Inflammatory macrophage treated with lipopolysaccharide for 1 hour (primary cell): ENCODE data around the gene CYP2D6.
A peak's percentile ranks its signal among the peaks of the same experiment; 100 is the strongest.
"Not testable (repeated sequence)": the region's sequence is repeated elsewhere in the genome, so short reads cannot be mapped to it uniquely, and the experiment has no call there.

Source experiments
- DNase-seq, 2 donors: peaks; one replicate each; pipeline ENCODE4 v3.0.0-alpha.2; 2020 to 2022

CYP2D6 gene

GRCh38 chr22:42132457-42132856 is 1.8 kb upstream of the CYP2D6 start:
- no peak for DNase-seq

DNA sequence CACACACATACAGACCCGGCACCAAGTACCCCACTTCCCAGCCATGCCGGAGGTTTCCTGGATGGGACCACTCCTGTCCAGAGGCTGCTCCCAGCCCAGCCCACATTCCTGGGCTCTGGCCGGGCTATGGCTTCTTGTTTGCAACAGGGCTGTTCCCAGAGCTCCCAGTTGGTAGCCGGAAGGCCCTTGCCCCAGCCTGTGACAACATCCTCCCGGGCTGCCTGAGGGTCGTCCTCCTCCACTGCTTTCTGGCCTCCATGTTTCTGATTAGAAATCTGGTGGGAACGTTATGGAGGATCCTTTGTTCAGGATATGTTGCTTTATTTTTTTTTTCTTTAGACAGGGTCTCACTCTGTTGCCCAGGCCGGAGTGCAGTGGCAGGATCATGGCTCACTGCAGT is 952 bp upstream of the CYP2D6 start:
- DNase-seq = no peak

DNA sequence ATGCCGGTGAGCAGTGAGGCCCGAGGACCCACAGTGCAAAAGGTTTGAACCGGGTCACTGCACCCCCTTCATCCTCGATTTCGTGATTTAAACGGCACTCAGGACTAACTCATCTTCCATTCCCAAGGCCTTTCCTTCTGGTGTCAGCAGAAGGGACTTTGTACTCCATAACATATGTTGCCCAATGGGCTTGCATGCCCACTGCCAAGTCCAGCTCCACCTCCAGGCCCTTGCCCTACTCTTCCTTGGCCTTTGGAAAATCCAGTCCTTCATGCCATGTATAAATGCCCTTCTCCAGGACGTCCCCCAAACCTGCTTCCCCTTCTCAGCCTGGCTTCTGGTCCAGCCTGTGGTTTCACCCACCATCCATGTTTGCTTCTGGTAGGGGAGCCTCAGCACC is 428 bp downstream of the CYP2D6 start:
- DNase-seq = not testable (repeated sequence)

- DNase-seq = not testable (repeated sequence)
These were observed 1.6 kb downstream of the CYP2D6 start for GRCh38 chr22:42128776-42129694.

DNA sequence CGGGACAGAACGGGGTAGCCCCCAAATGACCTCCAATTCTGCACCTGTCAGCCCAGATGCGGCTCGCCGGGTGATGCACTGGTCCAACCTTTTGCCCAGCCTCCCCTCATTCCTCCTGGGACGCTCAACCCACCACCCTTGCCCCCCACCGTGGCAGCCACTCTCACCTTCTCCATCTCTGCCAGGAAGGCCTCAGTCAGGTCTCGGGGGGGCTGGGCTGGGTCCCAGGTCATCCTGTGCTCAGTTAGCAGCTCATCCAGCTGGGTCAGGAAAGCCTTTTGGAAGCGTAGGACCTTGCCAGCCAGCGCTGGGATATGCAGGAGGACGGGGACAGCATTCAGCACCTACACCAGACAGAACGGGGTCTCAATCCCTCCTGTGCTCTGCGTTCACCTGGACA is 2.6 kb downstream of the CYP2D6 start:
- DNase-seq = not testable (repeated sequence)

DNA sequence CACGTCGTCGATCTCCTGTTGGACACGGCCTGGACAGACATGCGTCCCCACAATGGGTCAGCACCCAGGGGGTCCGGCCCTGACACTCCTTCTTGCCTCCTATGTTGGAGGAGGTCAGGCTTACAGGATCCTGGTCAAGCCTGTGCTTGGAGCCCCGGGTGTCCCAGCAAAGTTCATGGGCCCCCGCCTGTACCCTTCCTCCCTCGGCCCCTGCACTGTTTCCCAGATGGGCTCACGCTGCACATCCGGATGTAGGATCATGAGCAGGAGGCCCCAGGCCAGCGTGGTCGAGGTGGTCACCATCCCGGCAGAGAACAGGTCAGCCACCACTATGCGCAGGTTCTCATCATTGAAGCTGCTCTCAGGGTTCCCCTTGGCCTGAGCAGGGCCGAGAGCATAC is 3.0 kb downstream of the CYP2D6 start:
- DNase-seq = no peak

DNA sequence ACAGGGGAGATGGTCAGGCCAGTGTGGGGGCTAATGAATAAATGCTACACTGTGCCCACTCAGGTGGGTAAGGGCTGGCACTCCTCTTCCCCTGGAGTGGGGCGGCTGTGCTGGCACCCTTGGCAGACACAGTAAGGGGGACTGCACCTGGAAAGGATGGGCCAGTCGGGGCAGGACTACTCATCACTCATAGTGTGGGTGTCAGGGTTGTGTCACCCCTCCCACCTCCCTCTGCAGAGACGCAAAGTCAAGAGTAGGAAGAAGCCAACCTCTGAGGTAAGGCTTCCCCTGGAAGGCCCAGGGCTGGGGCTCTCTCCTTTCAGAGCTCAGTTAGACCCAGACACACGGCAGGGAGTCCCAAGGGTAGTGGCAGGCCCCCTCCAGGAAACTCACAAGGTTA is 7.1 kb downstream of the CYP2D6 start:
- DNase-seq = not testable (repeated sequence)

DNA sequence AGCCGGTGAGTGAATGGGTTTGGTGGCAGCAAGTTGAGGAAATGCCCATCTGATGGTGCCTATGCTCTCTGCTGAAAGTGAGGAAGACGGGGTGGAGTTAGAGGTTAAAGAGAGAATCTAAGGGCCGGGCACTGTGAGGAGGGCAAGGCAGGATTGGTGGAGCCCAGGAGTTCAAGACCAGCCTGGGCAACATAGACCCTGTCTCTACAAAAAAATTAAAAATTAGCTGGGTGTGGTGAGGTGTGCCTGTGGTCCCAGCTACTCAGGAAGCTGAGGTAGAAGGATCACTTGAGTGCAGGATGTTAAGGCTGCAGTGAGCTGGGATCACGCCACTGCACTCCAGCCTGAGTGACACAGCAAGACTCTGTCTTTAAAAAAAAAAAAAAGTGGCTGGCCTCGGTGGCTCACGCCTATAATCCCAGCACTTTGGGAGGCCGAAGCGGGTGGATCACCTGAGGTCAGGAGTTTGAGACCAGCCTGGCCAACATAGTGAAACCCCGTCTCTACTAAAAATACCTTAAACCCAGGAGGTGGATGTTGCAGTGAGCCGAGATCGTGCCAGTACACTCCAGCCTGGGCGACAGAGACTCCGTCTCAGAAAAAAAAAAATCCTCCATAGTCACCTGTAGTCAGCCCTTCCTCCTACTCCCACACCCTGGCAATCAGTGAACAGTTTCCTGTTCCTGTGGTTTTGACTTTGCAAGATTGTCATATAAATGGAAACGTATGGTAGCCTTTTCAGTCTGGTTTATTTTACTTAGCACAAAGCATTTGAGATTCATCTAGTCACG is 10.2 kb downstream of the CYP2D6 start:
- DNase-seq = not testable (repeated sequence)

- peak in 1 of 2 donors; percentile 3 for DNase-seq
These were observed 13.7 kb downstream of the CYP2D6 start for GRCh38 chr22:42116848-42117424.

- DNase-seq = not testable (repeated sequence)
These were observed 15.2 kb downstream of the CYP2D6 start for GRCh38 chr22:42115420-42115830.

DNA sequence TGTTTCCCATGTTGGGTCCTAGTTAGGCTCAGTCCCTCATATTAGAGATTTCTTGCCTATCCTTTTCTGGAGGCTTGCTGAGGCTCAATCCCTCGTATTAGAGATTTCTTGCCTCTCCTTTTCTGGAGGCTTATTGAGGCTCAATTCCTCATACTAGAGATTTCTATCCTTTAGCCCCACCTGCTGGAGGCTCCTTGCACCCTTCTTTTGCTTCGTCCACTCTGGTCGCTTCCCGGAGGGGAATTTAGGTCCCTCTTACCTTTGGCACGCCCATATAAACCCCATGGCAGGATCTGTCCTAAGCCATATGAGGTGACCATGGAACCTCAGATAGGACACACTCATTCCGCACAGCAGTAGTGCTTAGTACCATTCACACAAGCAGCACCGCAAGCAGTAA is 15.9 kb downstream of the CYP2D6 start:
- peak in 1 of 2 donors; percentile 41 for DNase-seq

DNA sequence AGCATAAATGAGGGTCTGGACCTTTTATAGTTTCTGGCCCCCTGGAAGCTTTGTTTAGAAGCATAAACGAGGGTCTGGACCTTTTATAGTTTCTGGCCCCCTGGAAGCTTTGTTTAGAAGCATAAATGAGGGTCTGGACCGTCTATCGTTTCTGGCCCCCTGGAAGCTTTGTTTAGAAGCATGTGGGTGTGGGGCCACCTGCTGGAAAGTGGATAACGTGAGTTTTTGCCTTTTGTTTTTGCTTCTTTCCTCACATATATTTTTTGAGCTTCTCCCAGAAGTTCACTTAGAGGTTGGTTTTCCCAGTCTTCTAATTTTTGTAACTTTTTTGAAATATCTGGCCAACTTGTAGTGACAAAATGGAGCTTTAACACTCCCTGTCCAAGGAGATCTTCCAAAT is 17.8 kb downstream of the CYP2D6 start:
- not testable (repeated sequence) for DNase-seq

GRCh38 chr22:42111798-42112197 is 18.8 kb downstream of the CYP2D6 start:
- no peak for DNase-seq

- DNase-seq = no peak
These were observed 21.8 kb downstream of the CYP2D6 start for GRCh38 chr22:42108848-42109247.

DNA sequence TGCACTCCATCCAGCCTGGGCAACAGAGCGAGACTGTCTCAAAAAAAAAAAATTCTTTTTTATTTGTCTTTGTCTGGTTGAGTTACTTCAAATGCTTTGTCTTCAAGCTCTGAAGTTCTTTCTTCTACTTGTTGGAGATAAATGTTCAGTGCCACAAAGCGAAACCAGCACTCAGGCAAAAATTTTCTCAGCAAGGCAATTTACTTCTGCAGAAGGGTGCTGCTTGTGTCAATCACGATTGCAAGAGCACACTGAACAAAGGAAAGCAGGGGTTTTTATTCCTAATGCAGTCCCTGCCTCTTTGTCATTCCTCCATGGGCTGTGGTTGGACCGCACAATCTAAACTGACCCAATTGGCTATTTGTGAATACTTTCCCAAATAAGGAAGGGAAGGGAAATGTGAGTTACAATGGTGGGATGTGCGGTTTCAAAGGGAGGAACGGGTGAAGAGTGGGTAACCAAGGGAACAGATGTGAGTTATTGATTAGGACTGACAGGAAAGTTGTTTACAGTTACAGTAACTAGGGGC is 26.2 kb downstream of the CYP2D6 start:
- DNase-seq = not testable (repeated sequence)

DNA sequence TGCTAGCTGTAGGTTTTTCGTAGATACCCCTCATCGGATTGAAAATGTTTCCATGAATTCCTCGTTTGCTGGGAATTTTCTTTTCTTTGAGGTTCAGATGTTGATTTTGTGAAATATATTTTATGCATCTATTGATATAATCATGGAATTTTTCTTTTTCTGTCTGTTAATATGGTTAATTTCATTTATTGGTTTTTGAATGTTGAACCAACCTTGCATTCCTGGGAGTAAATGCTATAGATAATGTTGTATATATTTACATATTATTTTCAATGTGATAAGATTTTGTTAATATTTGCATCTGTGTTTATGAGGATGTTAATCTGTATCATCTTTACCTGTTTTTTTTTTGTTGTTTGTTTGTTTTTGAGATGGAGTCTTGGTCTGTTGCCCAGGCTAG is 29.4 kb downstream of the CYP2D6 start:
- no peak for DNase-seq

DNA sequence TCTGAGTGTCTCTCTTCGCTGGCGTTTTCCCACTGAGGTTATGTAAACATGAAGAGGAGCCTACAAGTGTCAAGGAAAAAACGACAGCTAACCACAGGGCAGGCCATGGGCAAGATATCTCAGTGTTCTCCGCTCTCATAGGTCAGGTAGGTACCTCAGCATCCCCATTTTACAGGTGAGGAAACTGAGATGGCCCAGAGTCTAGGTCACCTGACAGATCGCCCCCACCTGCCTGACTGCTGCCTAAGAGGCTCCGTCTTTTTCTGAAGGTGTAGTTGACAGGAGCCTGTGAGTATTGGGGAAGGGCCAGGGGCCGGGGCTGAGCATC is 39.2 kb downstream of the CYP2D6 start:
- DNase-seq = no peak

GRCh38 chr22:42090596-42091454 is 39.8 kb downstream of the CYP2D6 start, which contains the start of gene NDUFA6:
Gene NDUFA6, minus strand, starts transcription at chr22:42090772. Its CDS starts 28 bp downstream, at chr22:42090744.
- DNase-seq = peak; percentile 99 to 100

DNA sequence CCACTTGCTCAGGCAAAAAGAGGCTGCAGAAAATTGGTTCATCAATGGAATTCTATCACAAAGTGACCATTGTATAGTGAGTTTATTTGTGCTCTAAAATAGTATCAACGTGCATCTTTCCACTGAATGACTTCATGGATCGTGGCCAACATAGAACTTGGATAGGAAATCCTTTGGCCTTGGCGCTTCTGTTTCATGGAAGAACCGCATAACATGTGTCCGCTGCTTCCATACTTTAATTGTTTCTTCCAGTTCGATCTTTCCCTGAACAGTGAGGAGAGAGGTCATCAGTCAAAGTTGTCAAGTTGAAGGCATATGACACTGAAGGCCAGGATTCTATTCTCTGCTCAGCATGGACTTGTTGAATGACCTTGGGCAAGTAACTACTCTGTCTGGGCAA is 44.6 kb downstream of the CYP2D6 start:
- no peak for DNase-seq

GRCh38 chr22:42084874-42085273 is 45.7 kb downstream of the CYP2D6 start:
- DNase-seq = no peak

DNA sequence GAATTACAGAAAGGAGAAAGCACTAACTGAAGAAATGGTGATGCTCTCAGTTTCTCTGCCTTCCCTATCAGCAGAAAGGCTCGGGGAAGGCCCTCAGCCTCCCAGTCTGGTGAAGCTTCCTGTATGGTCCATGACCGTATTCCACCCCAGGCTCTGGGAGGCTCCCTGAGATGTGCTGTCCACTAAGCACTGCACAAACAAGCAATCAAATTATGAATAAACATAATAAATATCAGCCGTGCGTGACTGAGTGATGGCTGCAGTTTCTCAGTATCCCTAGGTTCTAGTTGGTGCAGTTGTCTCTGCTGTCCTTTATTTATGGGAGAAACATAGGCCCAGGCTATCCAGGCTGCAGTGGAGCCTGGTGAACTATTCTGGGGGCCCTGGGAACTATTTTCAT is 47.5 kb downstream of the CYP2D6 start:
- DNase-seq = no peak

GRCh38 chr22:42080287-42080686 is 50.3 kb downstream of the CYP2D6 start:
- peak; percentile 29 to 42 for DNase-seq
